ENCODE results near the gene TMEM263. TPM values are rescaled to one million over a fixed set of nuclear protein-coding genes. Genes with fewer than 3 reads are reported as not detected.
A peak's percentile ranks its signal among the peaks of the same experiment; 100 is the strongest.

Gene TMEM263
- 116 and 194 TPM in 2 replicates for total RNA-seq

DNA sequence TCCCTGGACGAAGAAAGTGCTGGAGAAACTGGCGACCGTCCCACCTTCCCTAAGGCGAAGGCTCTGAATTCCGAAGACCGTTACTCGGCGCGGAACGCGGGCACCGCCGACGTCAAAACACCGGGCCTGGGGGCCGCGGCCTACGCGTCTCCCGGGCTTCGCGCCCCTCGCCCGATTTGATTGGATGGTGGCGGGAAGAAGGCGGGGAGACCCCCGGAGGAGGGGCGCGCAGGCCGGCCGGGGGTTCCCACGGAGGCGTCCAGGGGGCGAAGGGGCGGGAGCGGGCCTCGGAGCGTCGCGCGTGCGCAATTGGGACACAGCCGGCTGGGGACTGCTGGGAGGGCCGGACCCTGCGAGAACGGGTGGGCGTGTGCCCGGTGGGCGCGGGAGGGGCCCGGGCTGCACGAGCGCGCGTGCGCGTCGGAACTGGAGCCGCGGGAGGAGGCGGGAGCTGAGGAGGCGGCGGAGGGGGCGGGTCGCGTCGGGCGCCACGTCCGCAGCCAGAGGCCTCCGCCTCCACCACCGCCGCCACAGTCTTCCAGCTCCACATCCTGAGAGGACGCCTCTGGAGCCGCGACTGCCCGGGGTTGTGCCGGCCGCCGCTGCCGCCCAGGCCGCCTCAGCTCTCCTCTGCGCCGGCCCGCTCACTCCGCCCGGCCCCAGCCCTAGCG, at the start of gene TMEM263:
Gene TMEM263 (plus strand): TSS at position 531 of the 671 bp plus-strand sequence. CDS start 11,210 bp downstream, outside the sequence.
- H3K4me3 ChIP-seq (ENCODE audit: low read depth, low read length), result peak within 1 kb of the TSS; percentile 99
- TF ChIP-seq CTCF (IDR thresholded peaks at IDR 0.05; ENCODE audit: insufficient read depth, low read depth, low read length), result no peak
- peak; percentile 98 for DNase-seq (ENCODE audit: low read depth)

- no peak for DNase-seq (ENCODE audit: low read depth)
- no peak for TF ChIP-seq CTCF (IDR thresholded peaks at IDR 0.05; ENCODE audit: insufficient read depth, low read depth, low read length)
- H3K4me3 ChIP-seq (ENCODE audit: low read depth, low read length), result no peak overlapping the region
Measured at GRCh38 chr12:106906715-106907114, 49.0 kb upstream of the TMEM263 start.

DNA sequence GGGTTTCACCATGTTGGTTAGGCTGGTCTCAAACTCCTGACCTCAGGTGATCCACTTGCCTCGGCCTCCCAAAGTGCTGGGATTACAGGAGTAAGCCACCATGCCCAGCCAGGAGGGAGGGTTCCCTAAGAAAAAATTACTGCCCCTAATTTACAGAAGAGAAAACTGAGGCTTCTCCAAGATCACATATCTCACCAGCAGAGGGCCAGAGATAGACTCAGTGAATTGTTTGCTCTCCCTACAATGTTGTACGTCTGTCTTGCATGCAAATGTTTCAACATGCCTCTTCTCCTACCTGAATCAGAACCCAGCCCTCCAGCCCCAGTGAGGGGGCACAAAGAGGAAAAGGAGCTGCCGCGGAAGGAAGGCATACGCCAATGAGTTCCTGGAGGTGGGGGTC, 48.3 kb upstream of the TMEM263 start:
- no peak for DNase-seq (ENCODE audit: low read depth)

GRCh38 chr12:106907846-106908245, 47.9 kb upstream of the TMEM263 start:
- no peak for TF ChIP-seq CTCF (IDR thresholded peaks at IDR 0.05; ENCODE audit: insufficient read depth, low read depth, low read length)
- no peak for DNase-seq (ENCODE audit: low read depth)
- no peak overlapping the region for H3K4me3 ChIP-seq (ENCODE audit: low read depth, low read length)

More for the DNA sequence above, 48.3 kb upstream of the TMEM263 start:
- no peak overlapping the region for H3K4me3 ChIP-seq (ENCODE audit: low read depth, low read length)
- TF ChIP-seq CTCF (IDR thresholded peaks at IDR 0.05; ENCODE audit: insufficient read depth, low read depth, low read length), result no peak

DNA sequence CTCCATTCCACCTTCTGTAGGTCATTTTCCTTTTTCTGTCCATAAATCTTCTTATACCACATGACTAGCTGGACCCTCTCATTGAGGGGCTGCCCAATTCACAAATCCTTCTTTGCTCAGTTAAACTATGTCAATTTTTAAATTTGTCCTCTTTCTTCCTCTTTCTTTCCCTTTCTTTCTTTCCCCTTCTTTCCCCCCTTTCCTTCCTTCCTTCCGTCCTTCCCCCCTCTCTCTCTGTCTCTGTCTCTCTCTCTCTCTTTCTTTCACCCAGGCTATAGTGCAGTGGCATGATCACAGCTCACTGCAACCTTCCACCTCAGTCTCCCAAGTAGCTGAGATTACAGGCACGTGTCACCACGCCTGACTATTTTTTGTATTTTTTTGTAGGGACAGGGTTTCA, 47.1 kb upstream of the TMEM263 start:
- no peak overlapping the region for H3K4me3 ChIP-seq (ENCODE audit: low read depth, low read length)
- no peak for TF ChIP-seq CTCF (IDR thresholded peaks at IDR 0.05; ENCODE audit: insufficient read depth, low read depth, low read length)
- no peak for DNase-seq (ENCODE audit: low read depth)

- DNase-seq (ENCODE audit: low read depth), result no peak
- no peak overlapping the region for H3K4me3 ChIP-seq (ENCODE audit: low read depth, low read length)
- no peak for TF ChIP-seq CTCF (IDR thresholded peaks at IDR 0.05; ENCODE audit: insufficient read depth, low read depth, low read length)
Measured at GRCh38 chr12:106910202-106910601, 45.5 kb upstream of the TMEM263 start.

- H3K4me3 ChIP-seq (ENCODE audit: low read depth, low read length), result no peak overlapping the region
- no peak for DNase-seq (ENCODE audit: low read depth)
- no peak for TF ChIP-seq CTCF (IDR thresholded peaks at IDR 0.05; ENCODE audit: insufficient read depth, low read depth, low read length)
Measured at GRCh38 chr12:106911581-106911980, 44.1 kb upstream of the TMEM263 start.
